HG03175 (cell line): ENCODE results near the gene AGK.
"Not testable (repeated sequence)": the region's sequence is repeated elsewhere in the genome, so short reads cannot be mapped to it uniquely, and the experiment has no call there.

Source experiments
- ATAC-seq: cut with Tn5 transposase; IDR thresholded peaks from one replicate; pipeline ENCODE4 v1.9.1; 2021; ENCODE audit warnings: mild to moderate bottlenecking, moderate library complexity; ENCODE audit not compliant: unreplicated experiment

Gene AGK

DNA sequence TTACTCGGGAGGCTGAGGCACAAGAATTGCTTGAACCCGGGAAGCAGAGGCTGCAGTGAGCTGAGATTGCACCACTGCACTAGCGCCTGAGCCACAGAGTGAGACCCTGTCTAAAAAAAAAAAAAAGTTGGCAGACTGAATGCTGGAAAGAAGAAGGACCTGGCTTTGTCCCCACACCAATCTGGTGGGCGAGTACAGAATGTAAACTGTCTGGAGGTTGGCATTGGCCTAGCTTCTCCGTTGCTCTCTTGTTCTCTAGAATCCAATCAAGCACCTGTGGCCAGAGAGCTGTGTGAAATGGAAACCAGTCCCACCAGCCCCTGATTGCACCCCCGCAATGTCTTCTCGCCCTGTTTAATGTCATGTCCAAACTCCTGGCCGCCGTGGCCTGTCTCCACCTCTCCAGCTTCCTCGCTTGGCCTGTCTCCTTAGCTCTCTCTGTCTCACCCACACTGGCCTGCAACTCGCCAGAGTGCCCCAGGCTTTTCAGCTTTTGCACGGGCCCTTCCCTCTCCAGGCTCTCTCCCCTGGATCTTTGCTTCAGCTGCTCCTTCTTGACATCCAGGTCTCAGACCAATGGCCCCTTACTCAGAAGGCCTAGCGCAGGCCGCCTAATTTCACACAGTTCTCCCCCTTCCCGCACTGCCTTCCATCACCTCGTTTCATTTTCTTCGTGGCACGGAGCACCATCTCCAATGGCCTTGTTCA is 670 bp upstream of the AGK start:
- peak; percentile 15 for ATAC-seq

DNA sequence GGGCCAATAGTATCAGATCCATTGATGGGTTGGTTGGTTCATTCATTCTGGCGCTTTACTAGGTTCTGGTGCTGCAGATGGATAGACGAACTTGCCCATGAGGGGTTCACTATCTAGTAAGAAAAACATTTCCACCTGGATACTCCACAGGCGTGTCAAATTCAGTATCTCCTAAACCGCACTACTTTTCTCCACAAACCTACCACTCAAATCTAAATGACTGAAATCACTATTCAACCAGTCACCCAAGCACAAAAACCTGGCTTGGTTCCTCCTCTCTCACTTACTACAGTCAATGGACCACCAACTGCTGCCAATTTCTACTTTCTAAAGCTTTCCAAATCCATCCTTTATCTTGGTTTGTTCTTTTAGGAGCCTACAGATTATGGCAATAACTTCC is 572 bp downstream of the AGK start:
- ATAC-seq = peak; percentile 17

DNA sequence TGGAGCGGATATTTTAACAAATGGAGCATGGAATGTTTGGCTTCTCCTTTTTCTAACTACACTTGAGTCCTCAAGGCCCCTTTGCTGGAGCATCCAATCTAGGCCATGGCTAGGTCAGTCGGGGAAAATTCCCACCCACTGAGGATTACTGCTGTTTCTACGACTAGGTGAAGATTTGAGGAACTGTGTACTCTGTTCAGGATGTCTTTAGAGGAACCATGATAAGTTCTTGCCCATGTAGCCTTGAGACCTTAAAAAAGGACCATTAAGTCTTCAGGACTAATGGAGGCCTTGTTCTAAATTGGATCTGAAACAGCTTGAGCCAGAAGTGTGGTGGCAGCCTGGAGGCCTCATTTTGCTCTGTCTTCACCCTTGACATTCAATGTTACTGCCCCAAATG is 6.2 kb downstream of the AGK start:
- no peak for ATAC-seq

DNA sequence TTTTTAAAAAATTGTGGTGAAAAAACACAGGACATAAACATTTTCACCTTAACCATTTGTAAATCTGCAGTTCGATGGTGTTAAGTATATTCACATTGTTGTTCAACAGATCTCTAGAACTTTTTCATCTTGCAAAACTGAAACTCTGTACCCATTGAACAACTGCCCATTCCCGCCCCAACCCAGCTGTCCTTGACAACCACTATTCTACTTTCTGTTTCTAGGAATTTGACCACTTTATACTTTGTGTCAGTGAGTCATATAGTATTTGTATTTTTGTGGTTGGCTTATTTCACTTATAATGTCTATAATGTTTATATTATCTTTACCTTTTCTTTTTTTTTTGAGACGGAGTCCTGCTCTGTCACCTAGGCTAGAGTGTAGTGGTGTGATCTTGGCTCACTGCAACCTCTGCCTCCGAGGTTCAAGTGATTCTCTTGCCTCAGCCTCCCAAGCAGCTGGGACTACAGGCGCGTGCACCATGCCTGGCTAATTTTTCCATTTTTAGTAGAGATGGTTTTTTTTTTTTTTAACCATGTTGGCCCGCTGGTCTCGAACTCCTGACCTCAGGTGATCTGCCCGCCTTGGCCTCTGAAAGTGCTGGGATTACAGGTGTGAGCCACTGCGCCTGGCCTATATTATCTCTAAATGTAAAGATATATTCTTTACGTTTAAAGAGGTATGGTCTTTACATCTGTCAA is 6.8 kb downstream of the AGK start:
- ATAC-seq = peak; percentile 54

DNA sequence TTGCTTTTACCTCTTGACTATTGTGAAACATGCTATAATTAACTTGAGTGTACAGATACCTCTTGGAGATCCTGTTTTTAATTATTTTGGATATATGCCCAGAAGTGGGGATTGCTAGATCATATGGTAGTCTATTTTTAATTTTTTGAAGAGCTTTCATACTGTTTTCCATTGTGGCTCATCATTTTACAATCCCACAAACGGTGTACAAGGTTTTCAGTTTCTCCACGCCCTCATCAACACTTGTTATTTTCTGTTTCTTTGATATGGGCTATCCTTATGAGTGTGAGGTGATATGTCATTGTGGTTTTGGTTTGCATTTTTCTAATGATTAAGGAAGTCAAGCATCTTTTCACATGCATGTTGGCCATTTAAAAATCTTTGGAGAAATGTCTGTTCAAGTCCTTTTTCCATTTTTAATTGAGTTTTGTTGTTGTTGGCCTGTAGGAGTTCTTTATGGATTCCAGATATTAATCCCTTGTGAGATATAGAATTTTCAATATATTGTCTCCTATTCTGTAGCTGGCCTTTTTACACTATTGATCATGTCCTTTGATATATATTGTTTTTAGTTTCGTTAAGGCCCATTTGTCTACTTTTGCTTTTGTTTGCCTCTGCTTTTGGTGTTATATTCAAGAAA is 7.5 kb downstream of the AGK start:
- ATAC-seq = peak; percentile 78

DNA sequence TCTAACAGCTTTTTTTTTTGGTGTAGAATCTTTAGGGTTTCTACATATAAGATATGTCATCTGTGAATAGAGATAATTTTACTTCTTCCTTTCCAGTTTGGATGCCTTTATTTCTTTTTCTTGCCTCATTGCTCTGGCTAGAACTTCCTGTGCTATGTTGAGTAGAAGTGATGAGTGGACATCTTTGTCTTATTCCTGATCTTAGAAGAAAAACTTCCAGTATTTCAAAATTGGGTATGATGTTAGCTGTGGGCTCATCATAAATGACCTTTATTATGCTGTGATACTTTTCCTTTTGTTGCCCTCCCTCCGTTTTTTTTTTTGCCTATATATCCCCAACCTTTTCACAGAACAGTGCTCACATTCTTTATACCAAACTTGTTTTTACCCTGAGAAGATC is 8.8 kb downstream of the AGK start:
- no peak for ATAC-seq

DNA sequence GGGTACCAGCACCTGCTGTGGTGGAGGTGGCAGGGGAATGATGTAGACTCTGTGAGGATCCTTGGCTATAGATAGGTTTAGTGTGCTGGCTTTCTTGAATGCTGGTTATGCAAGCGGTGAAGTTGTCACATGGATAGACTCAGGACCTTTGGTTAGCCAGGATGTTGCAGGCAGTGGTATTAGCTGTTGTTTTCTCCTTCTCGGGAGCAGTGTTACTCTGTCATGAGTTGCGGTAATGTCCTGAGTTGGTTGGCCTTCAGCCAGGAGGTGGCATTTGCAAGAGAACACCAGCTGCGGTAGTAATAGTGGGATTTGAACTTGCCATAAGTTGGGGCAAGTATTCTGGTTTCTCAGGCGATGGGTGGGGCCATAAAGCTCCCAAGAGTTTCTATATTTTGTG is 10.8 kb downstream of the AGK start:
- no peak for ATAC-seq

DNA sequence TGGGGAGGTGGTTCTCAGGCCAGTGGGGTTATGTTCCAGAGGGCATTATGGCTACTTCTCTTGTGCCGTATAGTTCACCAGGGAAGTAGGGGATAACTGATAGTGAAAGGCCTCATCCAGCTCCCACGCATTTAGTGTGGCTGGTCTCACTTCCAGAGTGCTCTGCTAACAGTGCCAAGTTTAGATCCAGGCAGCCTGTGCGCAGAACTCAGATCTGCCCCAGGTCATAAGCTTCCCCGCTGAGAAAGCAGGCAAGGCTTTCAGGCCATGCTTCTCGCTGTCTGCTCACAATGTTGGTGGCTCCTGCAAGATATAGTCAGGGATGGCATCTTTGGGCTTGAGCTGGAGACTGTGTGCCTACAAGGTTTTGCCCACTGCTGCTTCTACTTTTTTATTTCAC is 11.3 kb downstream of the AGK start:
- ATAC-seq = no peak

DNA sequence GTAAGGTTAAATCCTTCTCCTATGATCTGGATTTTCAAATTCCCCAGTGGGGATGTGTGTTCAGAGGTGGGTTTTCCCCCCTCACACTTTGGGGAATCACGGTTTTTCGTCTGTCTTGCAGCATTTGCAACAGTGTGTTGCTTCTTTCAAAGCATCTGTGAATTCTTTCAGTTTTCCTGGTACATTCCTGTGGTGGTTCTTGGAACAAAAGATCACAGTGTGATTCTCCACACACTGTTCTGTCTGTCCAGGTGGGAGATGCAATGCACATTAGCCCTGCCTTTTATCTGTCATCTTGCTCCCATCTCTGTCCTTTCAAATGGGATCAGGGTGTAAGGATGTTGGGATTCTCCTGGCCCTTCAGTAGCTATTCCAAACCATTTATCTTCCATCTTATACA is 11.8 kb downstream of the AGK start:
- ATAC-seq = no peak

DNA sequence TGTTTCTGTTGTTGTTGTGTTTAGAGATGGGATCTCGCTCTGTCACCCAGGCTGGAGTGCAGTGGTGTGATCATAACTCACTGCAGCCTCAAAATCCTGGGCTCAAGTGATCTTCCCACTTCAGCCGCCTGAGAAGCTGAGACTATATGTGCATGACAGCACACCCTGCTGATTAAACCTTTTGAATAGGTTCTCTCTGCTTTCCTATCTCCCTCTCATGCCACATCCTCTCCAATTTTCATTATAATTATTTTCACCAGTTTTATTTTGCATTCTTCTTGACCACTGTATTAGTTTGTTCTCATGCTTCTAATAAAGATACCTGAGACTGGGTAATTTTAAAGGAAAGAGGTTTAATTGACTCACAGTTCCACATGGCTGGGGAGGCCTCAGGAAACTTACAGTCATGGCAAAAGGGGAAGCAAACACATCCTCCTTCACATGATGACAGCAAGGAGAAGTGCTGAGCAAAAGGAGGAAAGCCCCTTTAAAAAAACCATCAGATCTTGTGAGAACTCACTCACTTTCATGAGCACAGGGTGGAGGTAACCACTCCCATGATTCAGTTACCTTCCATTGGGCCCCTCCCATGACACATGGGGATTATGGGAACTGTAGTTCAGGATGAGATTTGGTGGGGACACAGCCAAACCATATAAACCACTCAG is 12.9 kb downstream of the AGK start:
- ATAC-seq = no peak

DNA sequence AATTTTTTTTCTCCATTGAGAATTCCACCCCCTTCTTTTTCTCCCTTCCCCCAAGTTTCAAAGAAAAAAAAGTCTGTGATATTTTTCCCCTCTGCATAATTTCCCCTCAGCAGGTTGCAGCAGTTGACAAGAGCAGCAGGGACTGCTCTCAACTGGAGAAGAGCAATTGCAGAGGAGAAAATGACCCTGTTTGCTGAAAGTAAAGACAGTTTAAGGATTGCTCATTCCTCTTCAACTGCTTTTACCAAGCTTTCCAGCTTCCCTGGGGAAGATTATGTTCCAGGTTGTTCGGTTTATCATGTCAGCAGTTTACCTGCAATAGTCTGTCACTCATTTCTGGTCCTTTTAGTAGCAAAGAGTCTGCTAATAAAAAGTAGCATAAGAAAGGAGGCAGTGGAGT is 16.2 kb downstream of the AGK start:
- ATAC-seq = no peak

DNA sequence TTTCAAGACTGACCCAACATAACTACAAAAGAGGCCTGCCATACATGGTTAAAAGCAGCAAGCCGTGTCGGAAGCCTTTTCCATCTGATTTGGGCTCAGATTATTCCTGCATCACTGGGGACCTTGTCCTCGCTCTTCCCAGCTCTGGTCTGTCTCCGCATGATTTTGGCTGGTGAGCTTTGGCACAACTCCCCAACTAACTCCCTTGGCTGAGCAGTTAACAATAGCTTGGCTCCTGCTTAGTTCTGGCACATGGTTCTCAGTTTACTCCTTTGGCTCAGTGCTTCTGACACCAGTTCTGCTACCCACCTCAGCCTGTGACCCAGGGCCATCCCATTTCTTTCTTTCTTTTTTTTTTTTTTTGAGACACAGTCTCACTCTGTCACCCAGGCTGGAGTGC is 17.0 kb downstream of the AGK start:
- ATAC-seq = no peak

DNA sequence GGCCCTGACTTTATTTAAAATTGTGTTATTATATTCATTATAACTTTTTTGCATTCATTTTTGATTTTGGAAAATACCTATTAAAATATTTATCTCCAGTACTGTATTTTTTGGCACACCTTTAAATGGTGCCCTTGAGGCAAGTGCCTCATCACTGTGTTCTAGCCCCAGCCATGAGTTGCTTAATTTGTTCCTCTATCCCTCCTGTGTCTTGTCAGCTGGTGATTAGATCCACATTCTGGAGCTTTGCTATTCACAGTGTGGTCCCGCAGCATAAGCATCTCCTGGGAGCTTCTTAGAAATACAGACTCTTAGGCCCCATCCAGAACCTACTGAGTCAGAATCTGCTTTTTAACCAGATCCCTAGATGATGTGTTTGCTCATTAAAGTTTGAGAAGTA is 19.8 kb downstream of the AGK start:
- ATAC-seq = no peak

DNA sequence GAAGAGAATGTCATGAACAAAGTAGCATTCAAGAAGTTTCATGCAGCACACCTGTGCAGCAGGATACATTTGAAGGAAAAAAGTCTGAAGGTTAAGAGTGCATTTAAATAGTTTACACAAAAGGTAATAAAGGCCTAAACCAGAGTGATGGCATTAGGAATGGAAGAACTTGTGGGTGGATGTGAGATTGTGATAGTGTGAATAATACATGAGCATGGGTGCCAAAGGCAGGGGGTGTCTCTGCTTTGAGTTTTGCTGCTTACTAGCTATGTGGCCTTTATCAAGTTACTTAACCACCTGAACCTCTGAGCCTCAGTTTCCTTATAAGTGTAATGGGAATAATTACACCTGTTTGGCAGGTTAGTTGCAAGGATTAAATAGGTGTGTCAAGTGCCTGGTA is 21.0 kb downstream of the AGK start:
- ATAC-seq = no peak

DNA sequence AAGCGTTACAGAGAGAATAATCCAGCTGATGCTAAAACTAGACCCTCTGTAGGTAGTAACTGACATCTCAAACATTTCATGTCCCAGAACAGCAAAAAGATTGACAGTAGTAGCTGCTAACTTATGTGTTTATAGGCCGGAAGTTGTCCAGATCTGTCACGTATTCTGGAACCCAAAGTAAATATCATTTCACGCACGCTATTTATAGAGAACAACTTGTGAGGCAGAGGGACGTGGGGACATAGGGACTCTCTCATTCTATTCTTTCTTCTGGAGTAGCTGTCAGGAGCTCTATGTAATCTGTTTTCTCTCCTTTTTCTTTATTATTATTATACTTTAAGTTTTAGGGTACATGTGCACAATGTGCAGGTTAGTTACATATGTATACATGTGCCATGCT is 22.3 kb downstream of the AGK start:
- ATAC-seq = no peak

DNA sequence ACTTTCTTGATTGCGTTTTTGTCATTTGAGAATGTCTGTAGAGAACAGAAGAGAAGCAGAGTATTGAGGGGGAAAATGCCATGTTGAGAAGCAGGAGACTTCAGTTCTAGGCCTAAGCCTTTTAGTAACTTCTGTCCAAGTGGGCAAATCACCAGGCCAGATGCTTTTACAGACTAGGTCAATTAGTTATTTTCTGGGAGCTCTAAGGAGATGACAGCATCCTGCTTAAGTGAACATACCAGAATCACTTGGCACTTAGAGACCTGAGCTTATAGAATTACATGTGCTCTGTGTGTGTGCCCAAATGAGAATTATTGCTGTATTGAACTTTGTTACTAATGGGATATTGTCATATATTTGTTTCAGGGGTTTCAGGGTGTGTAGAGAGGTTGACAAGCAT is 24.0 kb downstream of the AGK start:
- no peak for ATAC-seq

DNA sequence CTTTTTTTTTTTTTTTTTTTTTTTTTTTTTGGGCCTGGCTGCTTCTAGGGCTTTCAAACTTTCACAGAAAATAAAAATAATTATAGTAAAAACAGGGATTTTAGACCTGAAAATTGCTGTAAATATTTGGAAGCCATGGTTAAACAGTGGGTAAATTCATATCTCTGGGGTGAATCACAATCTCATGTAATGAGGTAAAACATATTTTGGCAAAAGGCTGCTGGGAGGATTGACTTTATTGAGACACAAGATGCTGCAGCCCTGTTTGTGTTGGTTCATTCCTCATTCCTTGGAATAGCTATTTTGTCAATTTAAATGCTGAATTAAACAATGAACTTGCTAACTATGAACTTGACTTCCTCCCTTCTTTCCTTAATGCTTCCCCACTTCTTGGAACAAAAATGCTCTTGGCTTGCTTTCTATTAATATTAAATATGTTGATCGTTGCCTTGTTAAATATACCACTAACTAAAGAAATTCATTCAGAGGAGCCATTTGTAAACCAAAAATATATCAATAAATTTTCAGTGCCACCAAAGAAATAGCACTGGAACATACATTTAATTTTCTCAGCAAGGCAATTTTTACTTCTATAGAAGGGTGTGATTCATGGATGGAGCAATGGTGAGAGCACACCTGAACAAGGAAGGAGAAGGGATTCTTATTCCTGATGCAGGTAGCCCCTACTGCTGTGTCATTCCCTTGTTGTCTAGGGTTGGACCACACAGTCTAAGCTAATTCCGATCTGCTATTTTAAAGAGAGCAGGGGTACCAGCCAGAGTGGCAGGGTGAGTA is 24.6 kb downstream of the AGK start:
- ATAC-seq = no peak

DNA sequence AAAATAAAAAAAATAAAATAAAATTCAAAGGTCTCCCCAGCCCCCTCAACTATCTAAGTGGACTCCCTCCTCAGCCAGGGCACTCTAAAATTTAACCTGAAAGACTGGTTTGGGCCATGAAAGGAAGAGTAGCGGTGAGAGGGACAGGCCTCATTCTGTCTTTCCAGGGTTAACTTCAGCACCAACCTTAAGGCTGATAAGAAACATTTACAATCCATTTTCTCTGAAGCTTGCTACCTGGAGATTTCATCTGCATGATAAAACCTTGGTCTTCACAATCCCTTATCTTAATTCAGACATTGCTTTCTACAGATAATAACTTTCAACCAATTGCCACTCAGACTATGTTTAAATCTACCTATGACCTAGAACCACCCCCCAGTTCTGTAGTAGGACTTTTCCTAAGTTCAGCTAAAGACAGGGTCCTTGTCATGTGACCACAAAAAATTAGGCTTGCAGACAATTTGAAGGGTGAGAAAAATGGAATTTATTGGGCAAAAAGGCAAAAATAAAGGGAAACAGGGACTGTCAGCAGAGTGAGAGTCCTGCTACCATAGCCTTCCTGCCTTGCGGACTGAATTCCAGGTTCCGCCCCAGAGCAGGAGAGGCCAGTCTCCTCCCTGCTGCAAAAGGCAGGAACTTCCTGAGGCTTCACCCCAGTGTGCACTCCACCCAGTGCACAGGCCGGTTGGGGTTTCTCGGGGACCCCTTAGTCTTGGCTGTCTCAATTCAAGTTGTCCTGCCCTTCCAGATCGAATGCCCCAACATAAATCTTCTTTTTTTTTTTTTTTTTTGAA is 26.0 kb downstream of the AGK start:
- ATAC-seq = no peak

DNA sequence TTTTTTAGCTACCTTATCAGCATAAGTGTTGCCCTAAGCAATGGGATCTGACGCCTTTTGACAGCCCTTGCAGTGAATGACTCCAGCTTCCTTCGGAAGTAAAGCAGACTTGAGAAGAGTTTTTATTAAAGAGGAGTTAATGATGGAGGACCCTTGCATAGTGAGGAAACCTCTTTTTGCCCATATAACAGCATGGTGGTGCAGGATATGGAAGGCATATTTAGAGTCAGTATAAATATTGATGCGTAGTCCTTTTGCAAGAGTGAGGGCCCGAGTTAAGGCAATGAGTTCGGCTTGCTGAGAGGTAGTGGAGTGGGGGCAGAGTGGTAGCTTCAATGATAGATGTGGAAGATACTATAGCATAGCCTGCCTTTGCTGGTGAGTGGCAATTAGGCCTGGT is 28.7 kb downstream of the AGK start:
- ATAC-seq = not testable (repeated sequence)

DNA sequence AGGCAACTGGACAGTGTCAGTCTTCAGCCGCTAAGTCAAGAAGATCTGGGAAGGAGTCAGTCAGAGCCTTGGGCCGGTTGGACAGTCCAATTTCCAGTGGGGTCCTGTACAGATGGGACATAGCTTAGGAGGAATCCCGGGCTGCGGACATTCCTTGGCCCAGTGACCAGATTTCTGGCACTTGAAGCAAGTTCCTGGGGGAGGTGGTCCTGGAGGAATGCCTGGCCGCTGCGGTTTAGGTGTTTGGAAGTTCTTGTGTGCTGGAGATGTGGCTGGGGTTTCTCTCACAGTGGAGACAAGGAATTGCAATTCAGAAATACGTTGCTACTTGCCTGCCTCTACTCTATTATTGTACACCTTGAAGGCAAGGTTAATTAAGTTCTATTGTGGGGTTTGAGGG is 30.9 kb downstream of the AGK start:
- ATAC-seq = not testable (repeated sequence)
